Uterus (tissue), 4 donors: ENCODE measurements around the gene SRRM2. TPM values are rescaled to one million over a fixed set of nuclear protein-coding genes. Genes with fewer than 3 reads are reported as not detected.

Source experiments
- DNase-seq, 2 donors: peaks; one replicate each; pipeline ENCODE4 v3.0.0-alpha.2; 2019 to 2020
- H3K27ac ChIP-seq, 2 donors: fragments of 200-600 bp; sonication (generic); 1 replicate in 1 of 2; 2 replicates in 1 of 2; pipeline ENCODE4 v1.5.1; 2016 to 2018
- H3K27me3 ChIP-seq, 2 donors: fragments of 200-600 bp; sonication (generic); one replicate each; pipeline ENCODE4 v1.5.1; 2018 to 2019; ENCODE audit warnings: control low read depth in 1 of 2
- H3K36me3 ChIP-seq, 2 donors: fragments of 200-600 bp; sonication (generic); one replicate each; pipeline ENCODE4 v1.5.1; 2019; ENCODE audit warnings: control low read depth in 1 of 2
- H3K4me1 ChIP-seq, 2 donors: fragments of 200-600 bp; sonication (generic); one replicate each; pipeline ENCODE4 v1.5.1; 2018 to 2019; ENCODE audit warnings: control low read depth in 1 of 2
- H3K4me3 ChIP-seq, 2 donors: fragments of 200-600 bp; sonication (generic); 1 replicate in 1 of 2; 2 replicates in 1 of 2; pipeline ENCODE4 v1.5.1; 2018 to 2019; ENCODE audit warnings: mild to moderate bottlenecking in 1 of 2
- H3K9me3 ChIP-seq, 2 donors: fragments of 200-600 bp; sonication (generic); one replicate each; pipeline ENCODE4 v1.5.1; 2019; ENCODE audit warnings: control low read depth in 1 of 2
- CTCF ChIP-seq, 4 experiments: fragments of 200-600 bp in 2 of 4; fragments of 450-650 bp in 2 of 4; sonication (generic) in 2 of 4; IDR thresholded peaks; one replicate each; pipeline ENCODE4 v1.5.1; 2016 to 2019; ENCODE audit warnings: antibody characterized with exemption in 4 of 4, mild to moderate bottlenecking in 2 of 4, moderate library complexity in 1 of 4
- POLR2A ChIP-seq, 2 donors: fragments of 450-650 bp; IDR thresholded peaks; one replicate each; pipeline ENCODE4 v1.6.1; 2016; ENCODE audit warnings: antibody characterized with exemption in 2 of 2, mild to moderate bottlenecking in 1 of 2, moderate library complexity in 1 of 2
- intact Hi-C: fragments of 100-400 bp; cut with DNase I; formaldehyde crosslinking; loops from one replicate; pipeline ENCODE4 v1.15.1; 2023; ENCODE audit warnings: low total_unique reads
- total RNA-seq, 4 donors: library from RNA; depleted of rRNA in 3 of 4; stranded (reverse); fragments of >200 nt in 3 of 4; gene quantifications; one replicate each; pipeline versions ENCODE4 v1.1.0 to v1.2.4, GENCODE V29; 2014 to 2023
- donor health status: DM: yes; HTN: yes; CAD: no.

Gene SRRM2
- total RNA-seq, 4 donors from 2014 or later = 92.7 to 900 (median 121) TPM

- Histone ChIP-seq H3K27me3 (no peaks in the 10 kb centered on the region), H3K9me3 (no peaks in the 10 kb centered on the region), H3K4me3 (no peak overlapping the region), H3K4me1 (no peaks in the 10 kb centered on the region), H3K27ac (no peak overlapping the region), H3K36me3 (no peaks in the 10 kb centered on the region)
- intact Hi-C loops = no loop called here
- no peak for TF ChIP-seq POLR2A (IDR thresholded peaks at IDR 0.05)
- no peak for TF ChIP-seq CTCF (IDR thresholded peaks at IDR 0.05)
- no peak for DNase-seq
Measured at GRCh38 chr16:2712063-2712441, 40.4 kb upstream of the SRRM2 start.

- intact Hi-C loops = no loop called here
- TF ChIP-seq CTCF (IDR thresholded peaks at IDR 0.05) = no peak
- TF ChIP-seq POLR2A (IDR thresholded peaks at IDR 0.05) = no peak
- Histone ChIP-seq H3K36me3 (no peaks in the 10 kb centered on the region), H3K4me3 (no peak overlapping the region), H3K27ac (no peak overlapping the region), H3K9me3 (no peaks in the 10 kb centered on the region), H3K4me1 (no peaks in the 10 kb centered on the region), H3K27me3 (no peaks in the 10 kb centered on the region)
- DNase-seq = no peak
Measured at GRCh38 chr16:2712546-2712945, 39.9 kb upstream of the SRRM2 start.

GRCh38 chr16:2713523-2713922 lies 38.9 kb upstream of the SRRM2 start:
- no peak overlapping the region for H3K4me3 ChIP-seq
- no peaks in the 10 kb centered on the region for H3K4me1 ChIP-seq
- H3K27me3 ChIP-seq = no peaks in the 10 kb centered on the region
- no peaks in the 10 kb centered on the region for H3K36me3 ChIP-seq
- H3K9me3 ChIP-seq = no peaks in the 10 kb centered on the region
- no peak for DNase-seq
- intact Hi-C loops = no loop called here
- H3K27ac ChIP-seq = no peak overlapping the region
- TF ChIP-seq CTCF (IDR thresholded peaks at IDR 0.05) = no peak
- TF ChIP-seq POLR2A (IDR thresholded peaks at IDR 0.05) = no peak

GRCh38 chr16:2713985-2714774 lies 38.3 kb upstream of the SRRM2 start:
- Histone ChIP-seq H3K4me1 (no peaks in the 10 kb centered on the region), H3K4me3 (no peak overlapping the region), H3K27ac (no peak overlapping the region), H3K36me3 (no peaks in the 10 kb centered on the region), H3K9me3 (no peaks in the 10 kb centered on the region), H3K27me3 (no peaks in the 10 kb centered on the region)
- no peak for TF ChIP-seq CTCF (IDR thresholded peaks at IDR 0.05)
- no peak for TF ChIP-seq POLR2A (IDR thresholded peaks at IDR 0.05)
- intact Hi-C loops = no loop called here
- DNase-seq = no peak

GRCh38 chr16:2715064-2715463 lies 37.4 kb upstream of the SRRM2 start:
- Histone ChIP-seq H3K36me3 (no peaks in the 10 kb centered on the region), H3K4me3 (no peak overlapping the region), H3K27me3 (no peaks in the 10 kb centered on the region), H3K27ac (no peak overlapping the region), H3K9me3 (no peaks in the 10 kb centered on the region), H3K4me1 (no peaks in the 10 kb centered on the region)
- TF ChIP-seq CTCF (IDR thresholded peaks at IDR 0.05) (no peak), POLR2A (IDR thresholded peaks at IDR 0.05) (no peak)
- DNase-seq = no peak
- intact Hi-C loops = no loop called here
